ENCODE results near the gene ZNF385A.

DNA sequence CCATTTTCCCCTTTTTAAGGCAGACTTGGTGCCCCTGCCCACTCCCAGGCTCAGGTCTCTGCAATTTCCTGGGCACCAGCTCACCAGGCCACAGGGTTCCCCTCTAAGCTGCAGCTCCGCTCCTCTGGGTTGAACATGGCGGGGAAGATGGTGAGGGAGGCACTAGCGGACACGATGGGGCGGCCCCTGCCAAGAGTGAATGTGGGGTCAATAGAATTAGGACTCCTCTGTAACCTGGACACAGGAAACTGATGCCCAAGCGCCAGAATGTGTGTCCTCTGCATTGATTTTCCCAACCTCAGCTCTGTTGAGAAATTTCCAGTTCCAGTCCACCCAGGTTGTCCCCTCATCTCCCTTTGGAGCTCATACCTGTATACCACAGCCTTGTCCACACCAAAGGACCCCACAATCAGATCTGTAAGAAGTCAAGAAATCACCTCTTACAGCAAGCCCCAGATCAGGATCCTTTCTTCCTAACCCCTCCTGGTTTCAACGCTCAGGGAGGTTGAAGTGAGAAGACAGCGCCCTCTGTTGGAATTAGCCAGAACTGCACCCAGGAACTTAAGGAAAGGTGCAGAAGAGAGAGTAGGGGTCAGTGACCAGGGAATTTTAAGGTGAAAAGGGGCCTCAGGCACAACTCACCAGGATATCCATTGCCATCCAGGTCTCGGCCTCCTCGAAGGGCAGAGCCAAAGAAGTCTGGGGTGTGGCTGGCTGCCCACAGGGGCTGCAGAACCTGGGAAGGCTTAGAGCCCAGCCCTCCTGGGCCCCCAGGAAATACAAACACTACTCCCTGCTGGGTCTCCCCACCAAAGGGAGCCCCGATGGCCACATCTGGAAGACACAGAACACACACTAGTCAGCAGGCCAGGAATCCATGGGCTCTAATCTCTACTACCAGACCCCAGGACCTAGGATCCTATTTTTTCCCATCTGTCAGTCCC, 19.8 kb upstream of the ZNF385A start:
- TF ChIP-seq CTCF (conservative IDR thresholded peaks at IDR 0.05; ENCODE audit: low read length) (peak; percentile 99), EZH2phosphoT487 (IDR thresholded peaks at IDR 0.05; ENCODE audit: borderline replicate concordance, low read depth, low read length) (no peak)

Measured in OCI-LY7 (cell line).